ENCODE data around the gene GLCCI1.
A peak's percentile ranks its signal among the peaks of the same experiment; 100 is the strongest.

The GLCCI1 gene

DNA sequence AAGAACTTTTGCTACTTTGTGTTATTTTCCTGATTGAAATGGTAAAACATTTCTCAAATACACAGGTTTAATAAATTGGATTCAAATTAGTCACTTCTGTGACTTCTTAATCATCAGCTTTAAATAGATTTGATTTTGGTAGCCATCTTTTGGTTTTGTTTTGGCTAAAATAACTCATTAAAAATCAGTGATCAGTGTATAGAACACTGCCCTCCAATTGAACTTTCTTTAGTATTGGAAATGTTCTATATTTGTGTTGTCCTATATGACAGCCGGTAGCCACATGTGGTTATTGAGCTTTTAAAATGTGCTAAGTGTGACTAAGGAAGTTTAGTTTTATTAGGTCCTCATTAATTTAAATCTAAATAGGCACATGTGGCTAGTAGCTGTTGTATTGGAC is 50.4 kb downstream of the GLCCI1 start:
- H3K4me3 ChIP-seq (ENCODE audit: low read length), result no peak overlapping the region
- H3K36me3 ChIP-seq (replicated peaks; ENCODE audit: low read depth, low read length), result no peaks in the 10 kb centered on the region
- TF ChIP-seq EZH2phosphoT487 (IDR thresholded peaks at IDR 0.05; ENCODE audit: low read depth), result no peak
- TF ChIP-seq, protein P1, sequence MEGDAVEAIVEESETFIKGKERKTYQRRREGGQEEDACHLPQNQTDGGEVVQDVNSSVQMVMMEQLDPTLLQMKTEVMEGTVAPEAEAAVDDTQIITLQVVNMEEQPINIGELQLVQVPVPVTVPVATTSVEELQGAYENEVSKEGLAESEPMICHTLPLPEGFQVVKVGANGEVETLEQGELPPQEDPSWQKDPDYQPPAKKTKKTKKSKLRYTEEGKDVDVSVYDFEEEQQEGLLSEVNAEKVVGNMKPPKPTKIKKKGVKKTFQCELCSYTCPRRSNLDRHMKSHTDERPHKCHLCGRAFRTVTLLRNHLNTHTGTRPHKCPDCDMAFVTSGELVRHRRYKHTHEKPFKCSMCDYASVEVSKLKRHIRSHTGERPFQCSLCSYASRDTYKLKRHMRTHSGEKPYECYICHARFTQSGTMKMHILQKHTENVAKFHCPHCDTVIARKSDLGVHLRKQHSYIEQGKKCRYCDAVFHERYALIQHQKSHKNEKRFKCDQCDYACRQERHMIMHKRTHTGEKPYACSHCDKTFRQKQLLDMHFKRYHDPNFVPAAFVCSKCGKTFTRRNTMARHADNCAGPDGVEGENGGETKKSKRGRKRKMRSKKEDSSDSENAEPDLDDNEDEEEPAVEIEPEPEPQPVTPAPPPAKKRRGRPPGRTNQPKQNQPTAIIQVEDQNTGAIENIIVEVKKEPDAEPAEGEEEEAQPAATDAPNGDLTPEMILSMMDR (IDR thresholded peaks at IDR 0.05; ENCODE audit: low read depth, low read length), result no peak
- no peak overlapping the region for H3K9ac ChIP-seq (ENCODE audit: low read length)
- H3K27me3 ChIP-seq (ENCODE audit: low read depth, low read length), result no peaks in the 10 kb centered on the region
- H4K20me1 ChIP-seq (ENCODE audit: insufficient read depth, low read length), result no peaks in the 10 kb centered on the region
- H3K79me2 ChIP-seq (ENCODE audit: low read length), result no peaks in the 10 kb centered on the region
- no peak overlapping the region for H2AFZ ChIP-seq (ENCODE audit: low read depth, low read length)
- no peak overlapping the region for H3K4me2 ChIP-seq (ENCODE audit: low read length)
- no peak overlapping the region for H3K27ac ChIP-seq (ENCODE audit: low read length)
- peaks cover 8% of the 10 kb centered on the region for H3K4me1 ChIP-seq (ENCODE audit: low read length)
- H3K9me3 ChIP-seq (ENCODE audit: insufficient read depth, low read length), result no peaks in the 10 kb centered on the region

DNA sequence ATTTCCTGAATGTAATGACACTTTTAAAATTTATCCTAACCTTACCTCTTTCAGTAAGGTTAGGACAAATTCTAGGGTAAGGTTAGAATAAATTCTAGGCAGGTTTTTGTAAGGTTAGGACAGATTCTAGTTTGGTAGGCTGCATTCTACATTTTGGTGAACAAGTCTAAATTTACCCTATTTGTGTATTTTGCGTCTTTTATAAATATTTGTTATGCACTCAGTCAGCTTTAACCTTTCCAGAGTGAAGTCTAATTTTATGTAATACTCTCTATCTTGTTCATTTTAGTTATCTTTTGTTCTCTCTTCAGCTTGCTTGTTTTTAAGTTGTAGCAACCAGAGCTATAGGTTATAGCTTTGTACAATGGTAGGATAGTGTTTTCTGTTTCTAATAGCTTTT is 54.0 kb downstream of the GLCCI1 start:
- peaks cover 18% of the 10 kb centered on the region for H3K36me3 ChIP-seq (replicated peaks; ENCODE audit: low read depth, low read length)
- no peaks in the 10 kb centered on the region for H3K27me3 ChIP-seq (ENCODE audit: low read depth, low read length)
- H3K27ac ChIP-seq (ENCODE audit: low read length), result no peak overlapping the region
- H3K4me3 ChIP-seq (ENCODE audit: low read length), result no peak overlapping the region
- H3K4me2 ChIP-seq (ENCODE audit: low read length), result no peak overlapping the region
- H2AFZ ChIP-seq (ENCODE audit: low read depth, low read length), result no peak overlapping the region
- no peaks in the 10 kb centered on the region for H3K79me2 ChIP-seq (ENCODE audit: low read length)
- peaks cover 8% of the 10 kb centered on the region for H3K4me1 ChIP-seq (ENCODE audit: low read length)
- H3K9me3 ChIP-seq (ENCODE audit: insufficient read depth, low read length), result no peaks in the 10 kb centered on the region
- no peak overlapping the region for H3K9ac ChIP-seq (ENCODE audit: low read length)
- TF ChIP-seq, protein P1 (IDR thresholded peaks at IDR 0.05; ENCODE audit: low read depth, low read length), result no peak
- no peak for TF ChIP-seq EZH2phosphoT487 (IDR thresholded peaks at IDR 0.05; ENCODE audit: low read depth)
- H4K20me1 ChIP-seq (ENCODE audit: insufficient read depth, low read length), result no peaks in the 10 kb centered on the region

DNA sequence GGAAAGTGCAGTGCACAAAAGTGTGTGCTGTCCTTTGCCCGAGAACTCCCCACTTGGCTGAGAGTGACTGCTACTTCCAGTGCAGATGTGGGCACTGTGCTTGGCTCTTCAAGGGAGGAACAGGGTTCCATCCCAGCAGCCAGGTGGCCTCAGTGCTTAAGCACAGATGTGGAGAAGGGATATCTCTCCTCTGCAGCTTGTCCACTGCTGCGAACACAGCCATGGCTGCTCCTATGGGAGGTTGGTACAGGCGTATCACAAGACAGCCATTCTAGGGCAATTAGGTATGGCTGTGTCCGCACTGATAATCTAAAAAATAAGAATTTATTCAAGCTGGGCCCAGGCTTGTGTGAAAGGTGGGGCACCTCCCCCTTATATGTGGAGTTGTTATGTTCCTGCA is 66.6 kb downstream of the GLCCI1 start:
- no peak overlapping the region for H3K9ac ChIP-seq (ENCODE audit: low read length)
- no peaks in the 10 kb centered on the region for H3K27me3 ChIP-seq (ENCODE audit: low read depth, low read length)
- H3K4me2 ChIP-seq (ENCODE audit: low read length), result no peak overlapping the region
- H2AFZ ChIP-seq (ENCODE audit: low read depth, low read length), result no peak overlapping the region
- no peaks in the 10 kb centered on the region for H3K36me3 ChIP-seq (replicated peaks; ENCODE audit: low read depth, low read length)
- H3K4me1 ChIP-seq (ENCODE audit: low read length), result peaks cover 3% of the 10 kb centered on the region; the same call in 1 of the 2 replicates
- H3K4me3 ChIP-seq (ENCODE audit: low read length), result no peak overlapping the region
- H4K20me1 ChIP-seq (ENCODE audit: insufficient read depth, low read length), result no peaks in the 10 kb centered on the region
- no peak overlapping the region for H3K27ac ChIP-seq (ENCODE audit: low read length)
- no peaks in the 10 kb centered on the region for H3K9me3 ChIP-seq (ENCODE audit: insufficient read depth, low read length)
- no peaks in the 10 kb centered on the region for H3K79me2 ChIP-seq (ENCODE audit: low read length)
- TF ChIP-seq, protein P1 (IDR thresholded peaks at IDR 0.05; ENCODE audit: low read depth, low read length), result no peak
- no peak for TF ChIP-seq EZH2phosphoT487 (IDR thresholded peaks at IDR 0.05; ENCODE audit: low read depth)

DNA sequence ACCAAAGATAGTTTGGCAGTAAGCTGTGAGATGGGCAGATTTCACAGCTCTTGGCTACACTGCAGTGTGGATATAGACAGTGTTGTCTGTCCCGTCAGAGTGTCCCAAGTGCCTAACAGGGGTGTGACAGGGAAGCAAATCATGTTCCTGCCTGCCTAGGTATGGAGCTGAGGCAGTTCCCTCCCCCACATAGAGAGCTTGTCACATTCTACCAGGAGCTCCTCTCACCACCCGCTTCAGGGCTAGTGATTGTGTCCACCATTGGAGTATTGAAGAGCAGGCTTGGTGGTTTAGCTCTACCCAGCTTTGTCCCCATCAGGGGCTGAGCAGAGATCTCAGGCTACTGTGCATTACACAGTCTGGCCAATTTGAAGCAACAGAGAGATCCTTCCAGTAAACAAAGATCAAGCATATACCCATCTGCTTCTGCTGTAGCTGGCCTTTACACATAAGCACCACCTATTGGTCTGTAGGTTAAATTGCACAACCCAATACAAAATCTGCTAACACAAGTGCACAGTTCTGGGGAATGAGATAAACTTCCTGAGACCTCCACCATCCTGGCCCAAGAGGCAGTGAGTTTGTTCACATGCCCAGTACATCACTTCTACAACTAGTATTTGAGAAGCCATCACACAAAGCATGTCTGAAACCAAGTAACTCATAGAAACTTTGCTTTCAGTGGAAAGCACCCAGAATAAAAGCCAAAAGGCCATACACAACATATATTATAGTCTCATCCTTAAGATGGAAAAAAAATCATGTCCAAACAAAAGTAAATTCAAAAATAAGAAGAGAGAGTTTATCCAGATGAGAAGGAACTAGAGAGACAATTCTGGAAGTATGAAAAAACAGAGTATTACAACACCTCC is 67.3 kb downstream of the GLCCI1 start:
- Histone ChIP-seq H4K20me1 (ENCODE audit: insufficient read depth, low read length) (no peaks in the 10 kb centered on the region), H3K79me2 (ENCODE audit: low read length) (no peaks in the 10 kb centered on the region), H3K27ac (ENCODE audit: low read length) (no peak overlapping the region), H2AFZ (ENCODE audit: low read depth, low read length) (no peak overlapping the region), H3K4me1 (ENCODE audit: low read length) (peaks cover 3% of the 10 kb centered on the region; the same call in 1 of the 2 replicates), H3K27me3 (ENCODE audit: low read depth, low read length) (no peaks in the 10 kb centered on the region), H3K9ac (ENCODE audit: low read length) (no peak overlapping the region), H3K4me2 (ENCODE audit: low read length) (no peak overlapping the region), H3K36me3 (replicated peaks; ENCODE audit: low read depth, low read length) (no peaks in the 10 kb centered on the region), H3K9me3 (ENCODE audit: insufficient read depth, low read length) (no peaks in the 10 kb centered on the region), H3K4me3 (ENCODE audit: low read length) (no peak overlapping the region)
- TF ChIP-seq EZH2phosphoT487 (IDR thresholded peaks at IDR 0.05; ENCODE audit: low read depth), result no peak
- TF ChIP-seq, protein P1 (IDR thresholded peaks at IDR 0.05; ENCODE audit: low read depth, low read length), result peak; percentile 62
